Testis (tissue), 2 donors: ENCODE results near the gene RARA.
"Not testable (repeated sequence)": the region's sequence is repeated elsewhere in the genome, so short reads cannot be mapped to it uniquely, and the experiment has no call there.

Experiments used
- POLR2A ChIP-seq: fragments of 450-650 bp; IDR thresholded peaks from one replicate; pipeline ENCODE4 v1.6.1; 2017; ENCODE audit warnings: antibody characterized with exemption, mild to moderate bottlenecking, moderate library complexity
- TF ChIP-seq, protein P1 (sequence below), 3 experiments: fragments of 450-650 bp in 2 of 3; fragments of 200-600 bp in 1 of 3; sonication (generic) in 1 of 3; IDR thresholded peaks; one replicate each; pipeline ENCODE4 v1.5.1; 2016 to 2019; ENCODE audit warnings: antibody characterized with exemption in 3 of 3, mild to moderate bottlenecking in 2 of 3, moderate library complexity in 1 of 3

DNA sequence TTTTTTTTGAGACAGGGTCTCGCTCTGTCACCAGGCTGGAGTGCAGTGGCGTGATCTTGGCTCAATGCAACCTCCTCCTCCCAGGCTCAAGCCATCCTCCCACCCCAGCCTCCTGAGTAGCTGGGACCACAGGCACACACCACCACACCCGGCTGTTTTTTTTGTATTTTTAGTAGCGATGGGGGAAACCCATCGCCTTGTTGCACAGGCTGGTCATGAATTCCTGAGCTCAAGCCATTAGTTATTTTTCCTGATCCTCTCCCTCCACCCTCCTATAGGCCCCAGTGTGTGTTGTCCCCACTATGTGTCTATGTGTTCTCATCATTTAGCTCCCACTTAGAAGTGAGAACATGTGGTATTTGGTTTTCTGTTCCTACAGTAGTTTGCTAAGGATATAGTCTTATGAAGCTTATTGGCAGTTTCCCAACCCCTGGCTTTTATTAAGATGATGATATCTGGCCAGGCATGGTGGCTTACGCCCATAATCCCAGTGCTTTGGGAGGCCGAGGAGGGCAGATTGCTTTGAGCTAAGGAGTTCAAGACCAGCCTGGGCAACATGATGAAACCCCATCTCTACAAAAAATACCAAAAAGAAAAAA is 9.7 kb upstream of the RARA start:
- TF ChIP-seq, protein P1, sequence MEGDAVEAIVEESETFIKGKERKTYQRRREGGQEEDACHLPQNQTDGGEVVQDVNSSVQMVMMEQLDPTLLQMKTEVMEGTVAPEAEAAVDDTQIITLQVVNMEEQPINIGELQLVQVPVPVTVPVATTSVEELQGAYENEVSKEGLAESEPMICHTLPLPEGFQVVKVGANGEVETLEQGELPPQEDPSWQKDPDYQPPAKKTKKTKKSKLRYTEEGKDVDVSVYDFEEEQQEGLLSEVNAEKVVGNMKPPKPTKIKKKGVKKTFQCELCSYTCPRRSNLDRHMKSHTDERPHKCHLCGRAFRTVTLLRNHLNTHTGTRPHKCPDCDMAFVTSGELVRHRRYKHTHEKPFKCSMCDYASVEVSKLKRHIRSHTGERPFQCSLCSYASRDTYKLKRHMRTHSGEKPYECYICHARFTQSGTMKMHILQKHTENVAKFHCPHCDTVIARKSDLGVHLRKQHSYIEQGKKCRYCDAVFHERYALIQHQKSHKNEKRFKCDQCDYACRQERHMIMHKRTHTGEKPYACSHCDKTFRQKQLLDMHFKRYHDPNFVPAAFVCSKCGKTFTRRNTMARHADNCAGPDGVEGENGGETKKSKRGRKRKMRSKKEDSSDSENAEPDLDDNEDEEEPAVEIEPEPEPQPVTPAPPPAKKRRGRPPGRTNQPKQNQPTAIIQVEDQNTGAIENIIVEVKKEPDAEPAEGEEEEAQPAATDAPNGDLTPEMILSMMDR (IDR thresholded peaks at IDR 0.05), result not testable (repeated sequence)
- TF ChIP-seq POLR2A, result not testable (repeated sequence)
